IMR-90 (cell line): Measurements from ENCODE around the gene SDK1.

Source experiments
- CTCF ChIP-seq: conservative IDR thresholded peaks from 2 replicates; pipeline ENCODE4 v1.5.1; 2012; ENCODE audit warnings: mild to moderate bottlenecking, low read depth, low read length, improper control_type of control experiment
- MAFK ChIP-seq: IDR thresholded peaks from 2 replicates; pipeline ENCODE4 v1.6.1; 2012; ENCODE audit warnings: low read depth, low read length, improper control_type of control experiment
- MAZ ChIP-seq: IDR thresholded peaks from 2 replicates; pipeline ENCODE4 v1.6.1; 2012; ENCODE audit warnings: low read depth, mild to moderate bottlenecking, low read length, improper control_type of control experiment, moderate library complexity, borderline replicate concordance
- NFE2L2 ChIP-seq: fragments of 150-350 bp; IDR thresholded peaks from 2 replicates; pipeline ENCODE4 v1.6.1; 2016; ENCODE audit warnings: low read depth, mild to moderate bottlenecking, low read length
- POLR2A ChIP-seq: IDR thresholded peaks from 2 replicates; pipeline ENCODE4 v1.6.1; 2012; ENCODE audit warnings: mild to moderate bottlenecking, low read depth, low read length
- RAD21 ChIP-seq: IDR thresholded peaks from 2 replicates; pipeline ENCODE4 v1.6.1; 2012; ENCODE audit warnings: low read length, improper control_type of control experiment
- TF ChIP-seq, protein P1 (sequence below): fragments of 150-350 bp; IDR thresholded peaks from 2 replicates; pipeline ENCODE4 v1.6.1; 2017; ENCODE audit warnings: mild to moderate bottlenecking, antibody characterized with exemption, low read length, low read depth

GRCh38 chr7:4068286-4068685 is 767.2 kb downstream of the SDK1 start:
- TF ChIP-seq NFE2L2 (no peak), CTCF (no peak), POLR2A (no peak), RAD21 (no peak), MAFK (no peak), MAZ (no peak)
- TF ChIP-seq, protein P1, sequence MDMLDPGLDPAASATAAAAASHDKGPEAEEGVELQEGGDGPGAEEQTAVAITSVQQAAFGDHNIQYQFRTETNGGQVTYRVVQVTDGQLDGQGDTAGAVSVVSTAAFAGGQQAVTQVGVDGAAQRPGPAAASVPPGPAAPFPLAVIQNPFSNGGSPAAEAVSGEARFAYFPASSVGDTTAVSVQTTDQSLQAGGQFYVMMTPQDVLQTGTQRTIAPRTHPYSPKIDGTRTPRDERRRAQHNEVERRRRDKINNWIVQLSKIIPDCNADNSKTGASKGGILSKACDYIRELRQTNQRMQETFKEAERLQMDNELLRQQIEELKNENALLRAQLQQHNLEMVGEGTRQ = no peak
